SK-N-SH (cell line): Measurements from ENCODE around the gene SPINK4.

ENCODE experiments used
- CHD2 ChIP-seq: fragments of 150-350 bp; IDR thresholded peaks from 2 replicates; pipeline ENCODE4 v1.6.1; 2018; ENCODE audit warnings: low read length; ENCODE audit not compliant: partially characterized antibody
- CTCF ChIP-seq: fragments of 200-600 bp; sonication (generic); IDR thresholded peaks from 2 replicates; pipeline ENCODE4 v1.6.1; 2017; ENCODE audit warnings: antibody characterized with exemption, mild to moderate bottlenecking, moderate library complexity
- FOSL2 ChIP-seq: IDR thresholded peaks from 2 replicates; pipeline ENCODE4 v1.4.0; 2012; ENCODE audit warnings: low read depth, mild to moderate bottlenecking, moderate library complexity, borderline replicate concordance
- GABPA ChIP-seq: IDR thresholded peaks from 2 replicates; pipeline ENCODE4 v1.4.0; 2012; ENCODE audit warnings: low read depth, mild to moderate bottlenecking
- GATA2 ChIP-seq: sonication (generic); formaldehyde crosslinking; IDR thresholded peaks from 2 replicates; pipeline ENCODE4 v1.5.0; 2020; ENCODE audit warnings: mild to moderate bottlenecking, missing genetic modification reagents
- IRF3 ChIP-seq: fragments of 150-350 bp; IDR thresholded peaks from 2 replicates; pipeline ENCODE4 v1.6.1; 2016; ENCODE audit warnings: mild to moderate bottlenecking, low read depth, low read length
- MAX ChIP-seq: IDR thresholded peaks from 2 replicates; pipeline ENCODE4 v1.4.0; 2012; ENCODE audit warnings: low read depth
- MXI1 ChIP-seq: IDR thresholded peaks from 2 replicates; pipeline ENCODE4 v1.6.1; 2012; ENCODE audit warnings: mild to moderate bottlenecking, low read depth, low read length, improper control_type of control experiment
- NRF1 ChIP-seq: IDR thresholded peaks from 2 replicates; pipeline ENCODE4 v1.6.1; 2012; ENCODE audit warnings: low read depth, mild to moderate bottlenecking, low read length
- POLR2AphosphoS5 ChIP-seq: IDR thresholded peaks from 2 replicates; pipeline ENCODE4 v1.6.1; 2012; ENCODE audit warnings: low read depth, low read length
- RCOR1 ChIP-seq: fragments of 150-350 bp; IDR thresholded peaks from 2 replicates; pipeline ENCODE4 v1.6.1; 2017; ENCODE audit warnings: antibody characterized with exemption, low read length
- SMC3 ChIP-seq: IDR thresholded peaks from 2 replicates; pipeline ENCODE4 v1.6.1; 2012; ENCODE audit warnings: low read depth, low read length, improper control_type of control experiment
- TEAD4 ChIP-seq: IDR thresholded peaks from 2 replicates; pipeline ENCODE4 v1.4.0; 2012; ENCODE audit warnings: mild to moderate bottlenecking, borderline replicate concordance; ENCODE audit not compliant: insufficient read depth
- USF2 ChIP-seq: fragments of 150-350 bp; IDR thresholded peaks from 2 replicates; pipeline ENCODE4 v1.6.1; 2017; ENCODE audit warnings: antibody characterized with exemption, low read length, low read depth, borderline replicate concordance

DNA sequence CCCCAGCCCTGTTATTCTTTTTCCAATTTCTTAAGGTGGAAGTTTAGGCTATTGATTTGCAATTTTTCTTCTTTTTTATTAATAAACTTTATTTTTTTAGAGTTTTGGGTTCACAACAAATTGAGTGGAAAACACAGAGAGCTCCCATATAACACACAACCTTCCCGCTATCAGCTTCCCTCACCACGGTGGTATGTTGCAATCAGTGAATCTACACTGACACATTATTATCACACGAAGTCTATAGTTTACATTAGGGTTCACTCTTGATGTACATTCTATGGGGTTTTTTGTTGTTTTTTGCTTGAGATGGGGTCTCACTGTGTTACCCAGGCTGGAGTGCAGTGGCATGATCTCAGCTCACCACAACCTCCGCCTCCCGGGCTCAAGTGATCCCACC, 45.5 kb downstream of the SPINK4 start:
- TF ChIP-seq FOSL2 (no peak), GATA2 (CRISPR knock-in tag) (no peak), MXI1 (no peak), CTCF (no peak), MAX (no peak), POLR2AphosphoS5 (no peak), SMC3 (no peak), TEAD4 (no peak), CHD2 (no peak), IRF3 (no peak), GABPA (no peak), RCOR1 (no peak), USF2 (no peak), NRF1 (no peak)
